ENCODE measurements around the gene XPO5.

Gene XPO5

DNA sequence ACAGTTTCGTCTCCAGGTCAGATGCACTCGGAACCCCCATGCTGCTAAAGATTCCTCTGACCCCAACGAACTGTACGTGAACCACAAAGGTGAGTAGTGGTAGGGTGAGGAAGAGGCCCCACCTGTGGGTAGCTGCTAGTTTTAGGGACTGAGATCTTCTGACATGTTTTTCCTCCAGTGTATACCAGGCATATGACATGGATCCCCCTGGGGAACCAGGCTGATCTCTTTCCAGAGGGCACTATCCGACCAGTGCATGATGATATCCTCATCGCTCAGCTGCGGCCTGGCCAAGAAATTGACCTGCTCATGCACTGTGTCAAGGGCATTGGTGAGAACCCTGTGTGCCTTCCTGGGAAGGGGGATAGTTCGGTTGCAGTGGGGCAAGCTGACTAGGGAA is 55.7 kb downstream of the XPO5 start:
- in situ Hi-C loops (cut with MboI; ENCODE audit: low sequenced_read_pairs), result no loop called here

DNA sequence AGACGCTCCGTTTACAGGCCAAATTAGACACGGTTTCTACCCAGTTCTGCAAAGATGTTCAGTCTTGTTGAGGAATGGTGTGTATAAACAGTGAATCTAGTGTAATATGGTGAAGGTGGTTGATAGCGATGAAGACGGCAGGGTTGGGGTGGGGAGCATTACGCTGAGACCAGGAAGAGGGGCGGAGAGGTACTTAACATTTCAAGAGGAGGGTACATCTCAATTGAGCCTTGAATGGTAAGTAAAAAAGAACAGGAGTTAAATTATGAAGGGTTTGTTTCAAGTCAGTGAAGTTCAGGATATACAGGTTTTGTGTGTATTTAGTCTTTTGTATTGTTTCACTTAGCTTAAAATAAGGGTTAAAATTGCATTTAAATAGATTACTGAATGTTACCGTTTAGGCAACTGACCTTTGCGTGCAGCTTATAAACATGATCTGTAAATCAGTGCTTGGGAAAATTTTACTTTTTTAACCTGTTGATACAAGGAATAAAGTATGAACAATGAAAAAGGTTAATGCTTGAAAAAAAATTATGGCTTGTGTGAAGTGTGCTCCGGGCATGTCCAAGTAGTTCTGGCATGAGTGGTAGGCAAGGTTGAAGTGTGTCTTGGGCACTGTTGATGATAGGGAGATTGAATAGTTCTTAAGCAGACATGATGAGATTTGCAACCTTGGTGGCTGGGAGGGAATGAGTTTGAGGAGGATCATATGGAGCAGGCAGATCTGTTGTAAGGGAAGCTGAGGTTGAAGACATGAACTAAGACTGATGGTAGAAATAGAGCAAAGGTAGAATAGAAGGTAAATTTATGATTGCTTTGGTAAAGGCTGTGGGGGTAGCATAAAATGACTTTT is 58.1 kb downstream of the XPO5 start:
- in situ Hi-C loops (cut with MboI; ENCODE audit: low sequenced_read_pairs), result no loop called here

DNA sequence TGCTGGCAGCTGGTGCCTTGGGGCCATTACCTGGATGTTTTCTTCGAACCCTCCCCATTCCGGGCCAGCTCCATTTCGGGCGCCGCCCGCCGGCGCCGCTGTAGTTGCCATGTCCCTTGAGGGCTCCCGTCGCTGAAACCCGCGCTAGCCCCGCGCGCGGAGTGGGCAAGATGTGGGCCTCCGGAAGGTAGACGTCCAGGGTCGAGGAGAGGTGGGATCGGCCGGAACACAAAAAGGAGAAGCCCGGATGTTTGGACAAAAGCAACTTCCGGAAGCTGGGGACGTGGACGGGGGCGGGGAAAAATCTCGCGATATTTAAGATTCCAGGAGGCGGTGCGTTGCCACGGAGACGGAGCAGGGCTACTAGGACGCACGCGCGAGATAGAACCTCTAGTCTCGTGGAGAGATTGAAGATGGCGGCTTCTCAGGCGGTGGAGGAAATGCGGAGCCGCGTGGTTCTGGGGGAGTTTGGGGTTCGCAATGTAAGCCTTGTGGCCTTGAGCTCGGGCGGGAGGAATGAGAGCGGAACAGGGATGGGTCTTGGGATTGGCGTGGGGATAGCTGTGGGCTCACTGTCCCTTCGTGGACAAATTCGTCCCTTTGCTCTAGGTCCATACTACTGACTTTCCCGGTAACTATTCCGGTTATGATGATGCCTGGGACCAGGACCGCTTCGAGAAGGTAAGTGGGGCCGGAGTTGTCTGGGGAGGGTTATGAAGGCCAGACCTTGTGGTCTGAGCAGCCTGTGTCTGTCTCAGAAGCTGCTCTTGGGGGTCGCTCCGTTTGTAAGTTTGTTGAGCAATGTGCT is 58.9 kb downstream of the XPO5 start, which contains the start of the genes POLR1C and YIPF3:
TSS of gene POLR1C (plus strand) at position 393 of the 808 bp plus-strand sequence. CDS start at position 414, 21 bp downstream.
TSS of gene YIPF3 (minus strand) at position 230 of the 808 bp plus-strand sequence. CDS start at position 111, 119 bp downstream.
- in situ Hi-C loops (cut with MboI; ENCODE audit: low sequenced_read_pairs), result no loop called here

DNA sequence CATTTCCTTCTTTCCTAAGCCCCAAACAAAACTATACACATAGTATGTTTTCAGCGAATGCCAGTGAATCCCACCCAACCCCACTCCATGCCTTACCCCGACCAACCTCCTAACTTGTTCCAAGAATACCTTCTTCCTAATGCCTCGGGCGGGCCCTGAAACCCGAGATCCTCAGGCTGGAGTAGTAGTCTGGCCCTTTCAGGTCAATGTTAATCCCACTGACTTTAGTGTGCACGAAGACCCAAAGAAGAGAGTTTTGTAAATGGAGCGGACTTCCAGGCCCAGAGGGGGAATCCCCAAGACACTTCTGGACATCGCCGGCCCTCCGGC is 59.5 kb downstream of the XPO5 start:
- in situ Hi-C loops (cut with MboI; ENCODE audit: low sequenced_read_pairs), result no loop called here

DNA sequence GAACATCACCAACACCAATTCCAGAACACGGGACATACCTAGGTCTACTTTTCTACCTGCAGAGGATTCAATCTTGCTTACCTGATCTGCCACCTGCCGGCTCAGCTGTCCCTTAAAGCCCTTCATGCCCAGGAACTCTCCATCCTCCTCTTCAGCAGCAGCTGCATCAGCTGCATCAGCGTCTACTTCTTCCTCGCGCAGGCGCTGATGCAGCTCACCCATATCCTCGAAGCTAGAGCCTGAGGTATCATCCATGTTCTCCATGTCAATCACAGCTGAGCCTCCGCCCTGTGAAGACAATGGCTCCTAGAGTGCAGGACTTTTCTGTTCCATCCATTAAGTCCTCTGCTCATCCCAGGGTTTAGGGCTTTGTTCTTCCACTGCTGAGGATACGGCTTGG is 60.0 kb downstream of the XPO5 start:
- in situ Hi-C loops (cut with MboI; ENCODE audit: low sequenced_read_pairs), result no loop called here

DNA sequence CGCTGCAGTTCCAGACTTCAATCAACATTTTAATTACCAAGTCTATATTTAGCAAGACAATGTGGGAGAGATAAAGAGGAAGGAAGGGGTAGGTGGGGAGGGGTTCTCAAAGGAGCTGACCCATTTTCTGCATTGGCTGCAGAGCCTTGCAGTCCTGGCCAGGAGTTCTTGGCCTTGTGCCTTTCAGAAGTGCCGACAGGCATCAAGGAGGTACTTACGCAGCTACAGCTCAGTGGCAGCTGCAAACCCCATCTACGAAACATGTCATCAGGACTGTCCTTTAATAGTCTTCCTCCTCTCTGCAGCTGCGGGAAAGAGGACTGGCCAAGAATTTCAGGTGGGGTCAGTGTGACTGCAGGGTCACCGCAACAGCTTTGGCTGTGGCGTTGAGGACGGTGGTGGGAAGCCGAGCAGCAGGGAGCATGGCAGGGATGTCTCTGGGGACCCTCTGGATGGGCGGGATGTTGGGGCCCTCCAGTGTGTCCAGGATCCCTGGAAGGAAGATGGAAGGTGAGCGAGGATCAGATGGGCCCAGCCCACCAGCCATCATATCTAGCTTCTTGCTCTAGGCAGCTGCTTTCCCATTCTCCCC is 63.9 kb downstream of the XPO5 start:
- in situ Hi-C loops (cut with MboI; ENCODE audit: low sequenced_read_pairs), result no loop called here

DNA sequence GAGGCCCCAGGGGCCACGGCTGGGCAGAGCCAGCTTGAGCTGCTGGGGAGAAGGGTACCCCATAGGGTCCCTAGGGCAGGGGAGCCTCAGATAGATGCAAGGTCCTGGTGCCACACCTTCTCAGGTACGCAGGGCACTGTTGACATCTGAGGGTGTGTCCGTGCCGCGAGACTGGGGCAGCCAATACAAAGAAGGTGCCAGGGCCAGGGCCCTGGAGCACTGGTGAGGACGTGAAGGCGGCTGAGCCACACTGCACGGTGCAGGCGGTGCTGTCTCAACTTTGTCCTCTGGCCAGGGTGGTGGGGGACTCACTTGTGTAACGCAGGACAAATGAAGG is 65.0 kb downstream of the XPO5 start:
- in situ Hi-C loops (cut with MboI; ENCODE audit: low sequenced_read_pairs), result no loop called here

DNA sequence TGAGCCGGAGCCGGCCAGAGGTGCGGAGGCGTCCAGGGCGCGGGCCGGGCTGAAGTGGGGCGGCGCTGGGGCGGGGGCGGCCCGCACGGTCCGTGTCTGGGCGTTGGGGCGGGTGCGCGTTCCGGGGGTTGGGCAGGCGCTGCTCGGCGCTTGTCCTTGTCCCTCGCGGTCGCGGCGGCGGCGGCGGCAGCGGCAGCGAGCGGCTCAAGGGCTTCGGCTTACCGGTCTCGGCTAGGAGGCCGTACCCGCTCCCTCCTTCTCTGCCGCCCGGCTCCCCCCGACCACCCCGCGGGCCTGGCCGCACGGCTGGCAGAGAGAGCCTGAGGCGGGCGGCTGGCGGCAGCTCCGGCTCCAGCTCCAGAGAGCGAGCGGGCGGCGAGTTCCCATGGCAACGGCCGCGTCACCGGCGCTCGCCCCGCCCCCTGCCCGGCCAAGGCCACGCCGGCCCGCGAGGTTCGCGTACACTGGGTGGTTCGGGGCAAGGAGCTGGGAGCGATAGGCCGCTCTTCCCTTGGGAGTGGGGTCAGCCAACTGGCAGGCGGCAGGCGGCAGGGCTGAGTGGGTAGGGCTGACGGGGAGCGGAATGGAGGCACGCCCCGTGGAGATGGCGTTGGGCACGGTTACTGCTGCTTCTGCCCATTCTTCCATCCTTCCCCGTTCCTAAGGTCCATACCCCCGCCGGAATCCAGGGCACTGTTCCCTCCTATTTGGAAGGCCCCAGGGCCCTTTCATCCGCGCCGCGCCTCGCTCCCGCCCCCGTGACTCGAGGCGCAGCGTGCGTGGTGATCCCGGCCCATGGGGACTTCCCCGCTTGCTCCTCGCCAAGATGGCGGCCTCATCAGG is 65.6 kb downstream of the XPO5 start, which contains the start of gene LRRC73:
TSS of gene LRRC73 (minus strand) at position 363 of the 843 bp plus-strand sequence. CDS start 561 bp downstream, outside the sequence.
- in situ Hi-C loops (cut with MboI; ENCODE audit: low sequenced_read_pairs), result loop anchor here (10.0 kb wide), 1 partner anchor 255 kb away; no protein-coding TSS in a partner anchor

DNA sequence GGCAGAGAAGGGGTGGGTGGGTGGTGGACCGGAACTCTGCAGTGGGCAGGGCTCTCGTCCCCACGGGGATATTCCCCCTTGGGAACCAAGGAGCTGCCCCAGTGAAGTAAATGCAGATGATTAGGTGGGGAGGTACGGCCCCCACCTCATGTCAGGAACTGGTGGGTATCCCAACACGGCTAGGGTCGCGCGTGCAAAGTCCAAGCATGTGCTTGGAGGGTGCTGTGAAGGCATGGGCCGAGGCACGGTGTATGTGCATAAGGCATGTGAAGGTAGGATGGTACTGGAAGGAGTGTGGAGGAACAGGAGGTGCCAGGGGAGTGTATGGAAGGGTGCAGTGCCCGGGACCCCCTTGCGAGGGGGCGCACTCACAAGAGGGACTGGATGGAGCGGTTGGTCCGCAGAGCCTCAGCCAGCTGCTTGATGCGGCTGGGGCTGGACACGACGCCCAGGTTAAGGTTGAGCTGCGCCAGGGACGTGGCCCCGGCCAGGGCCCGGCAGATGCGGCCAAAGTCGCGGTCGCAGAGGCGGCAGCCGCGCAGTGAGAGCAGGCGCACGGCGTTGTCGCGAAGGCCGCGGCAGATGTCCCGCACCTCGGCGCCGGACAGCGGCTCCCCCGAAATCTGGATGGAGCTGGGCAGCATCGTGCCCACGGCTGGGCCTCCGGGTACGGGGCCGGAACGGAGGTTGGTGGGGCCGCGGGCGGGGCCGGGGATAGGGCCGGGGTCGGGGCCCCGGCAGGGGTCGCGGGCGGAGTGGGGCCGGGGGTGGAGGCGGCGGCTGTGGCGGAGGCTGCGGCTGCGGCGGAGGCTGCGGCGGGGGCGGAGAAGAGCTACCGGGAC is 66.5 kb downstream of the XPO5 start:
- in situ Hi-C loops (cut with MboI; ENCODE audit: low sequenced_read_pairs), result loop anchor here (10.0 kb wide), 1 partner anchor 255 kb away; no protein-coding TSS in a partner anchor

DNA sequence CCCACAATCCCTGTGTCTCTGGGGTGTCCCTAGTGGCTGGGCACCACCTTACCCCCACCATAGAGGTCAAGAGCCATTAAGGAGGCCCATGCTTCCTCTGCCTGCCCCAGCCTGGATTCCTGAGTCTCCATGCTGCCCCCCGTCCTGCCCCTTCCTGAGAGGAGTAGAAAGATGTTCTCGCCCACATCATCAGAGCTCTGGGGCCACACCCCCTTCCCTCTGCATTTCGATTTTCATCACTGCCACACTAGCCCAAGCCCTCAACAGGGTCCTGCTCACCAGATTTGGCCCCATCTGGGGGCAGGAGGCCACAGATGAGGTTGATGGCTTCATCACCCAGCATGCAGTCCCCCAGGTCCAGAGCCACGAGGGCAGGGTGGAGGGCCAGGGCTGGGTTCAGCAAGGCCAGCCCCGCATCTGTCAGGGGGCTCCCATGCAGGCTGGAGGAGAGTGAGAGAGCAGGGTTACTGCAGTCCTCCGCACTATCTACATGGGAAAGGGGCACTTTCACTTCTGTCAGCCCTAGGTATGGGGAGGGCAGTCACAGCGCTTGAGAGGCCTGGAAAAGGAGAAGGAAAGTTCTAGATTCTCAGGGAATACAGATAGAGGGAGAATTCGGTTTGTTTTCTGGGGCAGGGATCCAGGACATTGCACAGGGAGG is 67.2 kb downstream of the XPO5 start:
- in situ Hi-C loops (cut with MboI; ENCODE audit: low sequenced_read_pairs), result loop anchor here (10.0 kb wide), 1 partner anchor 254 kb away; no protein-coding TSS in a partner anchor

DNA sequence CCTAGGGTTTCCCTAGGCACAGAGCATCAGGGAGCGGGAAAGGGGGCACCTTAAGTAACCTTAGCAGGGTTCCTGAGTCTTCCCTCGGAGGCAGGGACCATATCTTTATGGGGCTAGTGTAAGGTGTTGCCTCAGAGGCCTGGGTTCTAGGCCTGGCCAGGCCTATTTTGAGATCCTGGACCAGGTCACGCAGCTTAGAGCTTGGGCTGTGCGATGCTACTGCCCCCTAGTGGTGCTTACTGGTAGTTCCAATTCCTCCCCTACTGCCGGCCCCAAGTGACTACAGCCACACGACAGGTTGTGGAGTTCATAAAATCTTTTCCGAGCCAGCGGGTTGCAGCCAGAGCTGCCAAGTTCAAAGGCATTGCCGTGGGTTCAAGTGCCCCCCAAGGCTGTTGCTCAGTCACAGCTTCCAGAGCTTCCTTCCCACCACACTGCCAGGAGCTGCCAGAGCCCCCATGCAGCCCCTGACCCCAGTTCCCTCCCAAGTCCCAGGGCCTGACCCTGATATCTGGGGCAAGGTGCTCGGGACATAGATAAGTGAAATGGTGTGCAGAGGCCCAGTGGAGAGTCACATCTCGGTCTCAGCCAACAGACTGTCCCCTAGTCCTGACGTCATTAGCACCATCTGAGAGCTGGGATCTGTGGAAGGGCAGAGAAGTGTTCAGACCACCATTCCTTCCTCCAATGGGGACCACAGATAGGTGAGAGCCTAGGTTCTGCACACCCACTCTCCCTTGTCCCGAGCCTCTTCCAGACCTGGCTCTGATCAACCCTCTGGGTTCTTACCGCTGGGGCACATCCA is 69.0 kb downstream of the XPO5 start:
- in situ Hi-C loops (cut with MboI; ENCODE audit: low sequenced_read_pairs), result loop anchor here (10.0 kb wide), 1 partner anchor 252 kb away; no protein-coding TSS in a partner anchor

DNA sequence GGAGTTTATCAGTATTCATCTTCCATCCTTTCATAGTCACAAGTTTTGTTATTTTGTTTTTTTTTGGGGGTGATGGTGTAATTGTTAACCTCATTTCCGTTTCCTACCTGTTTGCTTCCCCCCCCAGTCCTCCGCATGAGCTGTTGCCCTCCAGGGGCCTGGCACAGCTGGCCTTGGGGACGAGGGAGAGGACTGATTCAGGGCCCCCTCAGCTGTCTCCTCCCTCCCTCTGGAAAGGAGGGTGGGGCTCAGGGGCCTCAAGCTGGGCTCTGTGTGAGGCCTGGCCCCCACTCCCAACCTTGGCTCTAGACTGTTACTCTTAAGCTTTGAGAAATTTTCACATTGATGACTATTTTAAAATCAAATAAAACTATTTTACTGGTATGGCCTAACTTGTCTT is 69.7 kb downstream of the XPO5 start:
- in situ Hi-C loops (cut with MboI; ENCODE audit: low sequenced_read_pairs), result loop anchor here (10.0 kb wide), 1 partner anchor 251 kb away; no protein-coding TSS in a partner anchor

DNA sequence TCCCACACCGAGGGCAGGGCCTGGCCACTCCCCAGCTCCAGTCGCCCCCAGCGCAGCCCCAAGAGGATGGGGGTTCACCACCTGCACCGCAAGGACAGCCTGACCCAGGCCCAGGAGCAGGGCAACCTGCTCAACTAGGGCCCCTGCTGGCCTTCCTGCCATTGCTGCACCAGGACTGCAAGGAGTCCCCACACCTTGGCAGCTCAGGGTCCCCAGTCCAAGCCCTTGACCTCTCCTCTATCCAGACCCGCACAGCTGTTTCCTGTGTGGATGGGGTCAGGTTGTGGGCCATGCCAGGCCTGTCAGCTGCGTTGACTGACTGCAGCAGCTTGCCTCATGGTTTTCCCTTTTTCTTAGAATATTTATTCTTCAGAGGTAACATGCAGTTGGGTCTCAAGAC is 70.1 kb downstream of the XPO5 start:
- in situ Hi-C loops (cut with MboI; ENCODE audit: low sequenced_read_pairs), result loop anchor here (10.0 kb wide), 1 partner anchor 251 kb away; no protein-coding TSS in a partner anchor

DNA sequence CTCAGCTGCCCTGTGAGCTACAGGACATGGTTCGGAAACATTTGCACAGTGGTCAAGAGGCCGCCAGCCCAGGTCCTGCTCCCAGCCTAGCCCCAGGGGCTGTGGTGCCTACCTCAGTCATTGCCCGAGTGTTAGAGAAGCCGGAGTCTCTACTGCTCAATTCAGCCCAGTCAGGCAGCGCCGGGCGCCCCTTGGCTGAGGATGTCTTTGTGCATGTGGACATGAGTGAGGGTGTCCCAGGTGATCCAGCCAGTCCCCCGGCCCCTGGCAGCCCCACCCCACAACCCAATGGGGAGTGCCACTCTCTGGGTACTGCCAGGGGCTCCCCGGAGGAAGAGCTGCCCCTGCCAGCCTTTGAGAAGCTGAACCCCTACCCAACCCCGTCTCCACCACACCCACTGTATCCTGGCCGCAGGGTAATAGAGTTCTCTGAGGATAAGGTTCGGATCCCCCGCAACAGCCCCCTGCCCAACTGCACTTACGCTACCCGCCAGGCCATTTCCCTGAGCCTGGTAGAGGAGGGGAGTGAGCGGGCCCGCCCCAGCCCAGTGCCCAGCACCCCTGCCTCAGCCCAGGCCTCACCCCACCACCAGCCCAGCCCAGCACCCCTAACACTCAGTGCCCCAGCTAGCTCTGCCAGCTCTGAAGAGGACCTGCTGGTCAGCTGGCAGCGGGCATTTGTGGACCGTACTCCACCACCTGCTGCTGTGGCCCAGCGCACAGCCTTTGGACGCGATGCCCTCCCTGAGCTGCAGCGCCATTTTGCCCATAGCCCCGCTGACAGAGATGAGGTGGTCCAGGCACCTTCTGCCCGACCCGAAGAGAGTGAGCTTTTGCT is 70.9 kb downstream of the XPO5 start:
- in situ Hi-C loops (cut with MboI; ENCODE audit: low sequenced_read_pairs), result loop anchor here (10.0 kb wide), 1 partner anchor 250 kb away; no protein-coding TSS in a partner anchor

DNA sequence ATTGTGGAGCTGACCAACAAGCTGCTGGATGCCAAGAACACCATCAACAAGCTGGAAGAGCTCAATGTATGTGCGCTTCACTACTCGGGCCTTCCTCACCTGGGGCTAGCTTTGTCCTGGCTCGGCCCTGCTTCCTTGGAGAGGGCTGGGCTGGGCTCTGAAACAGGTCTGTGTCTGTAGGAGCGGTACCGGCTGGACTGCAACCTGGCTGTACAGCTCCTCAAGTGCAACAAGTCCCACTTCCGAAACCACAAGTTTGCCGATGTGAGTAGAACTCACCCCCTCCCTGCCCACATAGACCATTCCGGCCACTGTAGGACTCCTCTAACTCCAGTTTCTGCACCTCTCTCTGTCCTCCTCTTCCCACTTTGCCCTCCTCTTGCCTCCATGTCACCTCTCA is 72.4 kb downstream of the XPO5 start:
- in situ Hi-C loops (cut with MboI; ENCODE audit: low sequenced_read_pairs), result loop anchor here (10.0 kb wide), 1 partner anchor 249 kb away; no protein-coding TSS in a partner anchor

DNA sequence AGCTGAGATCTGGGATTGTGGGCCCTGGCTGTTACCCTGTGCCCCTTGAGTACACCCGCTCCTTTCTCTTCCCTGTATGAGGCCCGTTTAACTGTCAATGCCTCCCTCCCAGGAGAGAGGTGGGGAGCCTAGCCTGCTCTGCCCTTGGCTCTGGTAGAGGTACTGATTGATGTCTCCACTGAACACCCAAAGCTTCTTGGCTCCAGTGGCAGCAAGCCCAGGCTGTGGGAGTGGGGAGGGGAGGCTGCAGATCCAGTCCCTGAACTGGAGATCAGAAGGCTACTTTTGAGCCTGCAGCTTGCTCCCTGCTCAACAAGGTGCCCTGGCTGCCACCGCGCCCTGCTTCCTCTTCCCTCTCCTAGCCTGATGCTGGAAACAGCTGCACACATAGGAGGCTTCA is 73.2 kb downstream of the XPO5 start:
- in situ Hi-C loops (cut with MboI; ENCODE audit: low sequenced_read_pairs), result loop anchor here (10.0 kb wide), 1 partner anchor 248 kb away; no protein-coding TSS in a partner anchor

DNA sequence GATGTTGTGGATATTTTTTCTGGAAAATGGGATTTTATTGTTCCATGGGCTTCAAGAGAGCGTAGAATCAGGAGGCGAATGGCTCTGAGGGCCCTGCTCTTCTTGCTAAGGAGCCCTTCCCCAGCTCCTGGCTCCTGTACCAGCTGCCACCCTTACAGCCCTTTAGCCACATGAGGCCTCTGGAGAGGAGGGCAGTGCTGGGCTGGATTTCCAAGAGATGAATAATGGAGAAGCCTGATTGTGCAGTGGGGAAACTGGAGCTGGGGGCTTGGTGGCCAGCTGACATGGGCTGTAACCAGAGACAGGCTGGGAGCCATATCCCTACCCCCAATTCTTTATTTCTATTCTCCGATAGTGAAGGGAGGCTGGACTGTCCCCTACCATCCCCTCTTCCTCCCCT is 74.9 kb downstream of the XPO5 start:
- in situ Hi-C loops (cut with MboI; ENCODE audit: low sequenced_read_pairs), result loop anchor here (10.0 kb wide), 1 partner anchor 246 kb away; no protein-coding TSS in a partner anchor
